ENCODE results near the gene ACLY. TPM values are rescaled to one million over a fixed set of nuclear protein-coding genes. Genes with fewer than 3 reads are reported as not detected.
A peak's percentile ranks its signal among the peaks of the same experiment; 100 is the strongest.
"Not testable (repeated sequence)": the region's sequence is repeated elsewhere in the genome, so short reads cannot be mapped to it uniquely, and the experiment has no call there.

The ACLY gene
- total and polyA plus RNA-seq, 2 of the 13 experiments (the other 11 are each of a cell fraction or from before 2014, with no cell fraction given) = 111 to 218 TPM

- POLR2A ChIA-PET = interaction anchor here (0.7 to 2.2 kb wide), 4 partner anchors 9 to 186 kb away, joined by 3 to 21 read pairs (median 6); partner anchors contain the start of genes KLHL11 and ODAD4
These were observed 44.5 kb downstream of the ACLY start for GRCh38 chr17:41874293-41874670.

GRCh38 chr17:41873559-41874292, 45.0 kb downstream of the ACLY start:
- Histone ChIP-seq H2AFZ (ENCODE audit: low read length) (no peak overlapping the region), H3K4me3 (replicated peaks in 1 of 3; ENCODE audit: insufficient read depth in 1 of 3, low read depth in 2 of 3, low read length in 3 of 3) (no peak overlapping the region), H3K4me1 (ENCODE audit: insufficient read depth, low read length) (peaks cover 64% of the 10 kb centered on the region), H3K36me3 (replicated peaks in 1 of 2; ENCODE audit: control insufficient read depth in 1 of 2, insufficient read depth in 2 of 2, low read length in 2 of 2) (peaks cover 34 to 67% of the 10 kb centered on the region in 2 experiments), H3K27me3 (ENCODE audit: control insufficient read depth in 1 of 2, insufficient read depth in 2 of 2, low read length in 2 of 2) (no peaks in the 10 kb centered on the region), H4K20me1 (ENCODE audit: insufficient read depth, low read length) (no peaks in the 10 kb centered on the region), H3K27ac (ENCODE audit: extremely low read length, insufficient read depth, low read length) (peak overlapping the region; percentile 51), H3K4me2 (ENCODE audit: low read depth, low read length) (no peak overlapping the region), H3K79me2 (ENCODE audit: insufficient read depth, low read length) (no peaks in the 10 kb centered on the region), H3K9me3 (ENCODE audit: low read length) (no peaks in the 10 kb centered on the region), H3K9ac (ENCODE audit: insufficient read depth, low read depth, low read length) (no peak overlapping the region)
- POLR2A ChIA-PET = interaction anchor here (0.7 to 2.2 kb wide), 4 partner anchors 9 to 185 kb away, joined by 3 to 21 read pairs (median 6); partner anchors contain the start of genes KLHL11 and ODAD4
- in situ Hi-C loops (cut with HindIII; ENCODE audit: extremely low pct_ligation_motif_present, low pct_unique_long_range_greater_than_20kb) (no loop called here), intact Hi-C loops (cut with micrococcal nuclease; ENCODE audit: unreplicated experiment) (no loop called here)
- DNase-seq (ENCODE audit: low spot score) (no peak), FAIRE-seq (no peak), ATAC-seq (peak; percentile 80)
- no TSS peak for BruUV-seq (replicated peaks)
- WGBS (ENCODE audit: low lambda C conversion rate) = 85% methylated on average over 10 of the region's 10 CpGs
- CTCF ChIA-PET (ENCODE audit: low intra/inter-chr PET ratio, low total read pairs) = no interaction called here
- 0 out of 2 replicates have a peak, but pooled peaks have one; percentile 30 for TF ChIP-seq ZSCAN25 (CRISPR knock-in tag; IDR thresholded peaks at IDR 0.05)
- TF ChIP-seq ZMYM3 (CRISPR knock-in tag; IDR thresholded peaks at IDR 0.05) = no peak; the same call in 1 of the 2 replicates
- no peak for TF ChIP-seq ZNF138 (CRISPR knock-in tag; IDR thresholded peaks at IDR 0.05; ENCODE audit: low read depth)
- TF ChIP-seq ZBTB40 (IDR thresholded peaks at IDR 0.05) = no peak
- TF ChIP-seq ZBTB40 (CRISPR knock-in tag; IDR thresholded peaks at IDR 0.05) = no peak; the same call in 1 of the 2 replicates

More at GRCh38 chr17:41874293-41874670, 44.5 kb downstream of the ACLY start:
- peak; percentile 86 for TF ChIP-seq ZNF121 (CRISPR knock-in tag; IDR thresholded peaks at IDR 0.05)
- H3K27me3 ChIP-seq (ENCODE audit: control insufficient read depth in 1 of 2, insufficient read depth in 2 of 2, low read length in 2 of 2); H3K9me3 ChIP-seq (ENCODE audit: low read length); H3K4me3 ChIP-seq (replicated peaks in 1 of 3; ENCODE audit: insufficient read depth in 1 of 3, low read depth in 2 of 3, low read length in 3 of 3); H3K9ac ChIP-seq (ENCODE audit: insufficient read depth, low read depth, low read length); DNase-seq (ENCODE audit: low spot score); intact Hi-C loops (cut with micrococcal nuclease; ENCODE audit: unreplicated experiment); in situ Hi-C loops (cut with HindIII; ENCODE audit: extremely low pct_ligation_motif_present, low pct_unique_long_range_greater_than_20kb); H2AFZ ChIP-seq (ENCODE audit: low read length); H3K4me2 ChIP-seq (ENCODE audit: low read depth, low read length); CTCF ChIA-PET (ENCODE audit: low intra/inter-chr PET ratio, low total read pairs); FAIRE-seq; H3K79me2 ChIP-seq (ENCODE audit: insufficient read depth, low read length); BruUV-seq (replicated peaks); H4K20me1 ChIP-seq (ENCODE audit: insufficient read depth, low read length): not testable (repeated sequence)
- ATAC-seq = peak; percentile 12
- peaks cover 38 to 70% of the 10 kb centered on the region in 2 experiments for H3K36me3 ChIP-seq (replicated peaks in 1 of 2; ENCODE audit: control insufficient read depth in 1 of 2, insufficient read depth in 2 of 2, low read length in 2 of 2)
- peaks cover 58% of the 10 kb centered on the region for H3K4me1 ChIP-seq (ENCODE audit: insufficient read depth, low read length)
- WGBS (ENCODE audit: low lambda C conversion rate) = 98% methylated on average over 9 of the region's 9 CpGs
- H3K27ac ChIP-seq (ENCODE audit: extremely low read length, insufficient read depth, low read length) = peak overlapping the region; percentile 51

All from HepG2 (cell line).